ENCODE measurements around the gene PRPF8. TPM values are rescaled to one million over a fixed set of nuclear protein-coding genes. Genes with fewer than 3 reads are reported as not detected.
"Not testable (repeated sequence)": the region's sequence is repeated elsewhere in the genome, so short reads cannot be mapped to it uniquely, and the experiment has no call there.

PRPF8 gene
- total RNA-seq, 1 experiment from 2014 or later = 65.7 TPM

DNA sequence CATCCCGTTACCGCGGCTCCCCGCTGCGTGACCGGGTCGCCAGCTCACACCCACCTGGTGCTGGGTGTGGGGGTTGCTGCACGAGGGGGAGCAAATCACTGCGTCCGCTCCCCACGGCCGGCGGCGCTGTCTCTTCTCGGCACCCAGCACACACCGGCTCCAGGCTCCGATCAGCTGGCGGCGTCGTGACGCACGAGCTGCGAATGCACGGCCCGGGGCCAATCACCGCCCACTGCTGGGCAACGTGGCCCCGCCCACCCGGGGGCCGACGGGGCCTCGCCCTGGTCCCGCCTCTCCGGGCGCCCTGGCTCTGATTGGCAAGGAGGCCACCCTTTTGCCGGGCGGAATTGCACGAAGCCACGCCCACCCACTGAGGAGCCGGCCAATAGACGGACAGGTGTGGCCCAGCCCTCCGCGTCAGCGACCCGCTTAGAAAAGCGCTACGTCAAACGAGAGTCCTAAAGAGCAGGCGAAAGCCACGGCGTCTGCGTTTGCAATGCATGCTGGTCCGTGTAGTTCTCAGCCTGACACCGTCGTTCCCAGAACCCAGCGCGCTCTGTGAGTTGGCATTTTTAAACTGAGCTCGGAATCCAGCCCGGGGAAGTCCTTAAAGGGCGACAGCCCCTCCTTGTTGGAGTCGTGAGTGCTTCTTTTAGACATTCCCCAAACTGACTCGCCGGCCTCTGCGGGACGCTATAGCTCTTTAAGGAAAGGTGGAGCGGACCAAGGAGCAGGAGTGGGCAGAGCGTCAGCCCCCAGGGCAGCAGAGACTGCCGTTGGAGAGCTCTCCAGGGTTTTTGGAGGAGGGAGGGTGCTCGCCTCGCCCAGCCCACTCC, 31.6 kb upstream of the PRPF8 start:
- peak; percentile 100 for DNase-seq (ENCODE audit: low read depth)

DNA sequence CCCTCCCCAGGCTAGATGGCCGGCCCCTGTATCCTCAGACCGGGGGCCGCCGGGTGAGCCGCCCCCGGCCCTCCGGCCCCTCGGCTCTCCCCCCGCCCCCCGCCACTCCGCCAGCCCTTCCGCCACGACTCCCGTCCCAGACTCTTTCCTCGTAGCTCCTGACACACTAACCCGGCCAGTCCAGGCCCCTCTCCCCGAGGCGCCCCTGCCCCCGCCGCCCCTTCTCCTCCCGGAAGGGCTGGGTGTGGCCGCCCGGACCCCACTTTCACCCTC, 31.1 kb upstream of the PRPF8 start:
- no peak for DNase-seq (ENCODE audit: low read depth)

DNA sequence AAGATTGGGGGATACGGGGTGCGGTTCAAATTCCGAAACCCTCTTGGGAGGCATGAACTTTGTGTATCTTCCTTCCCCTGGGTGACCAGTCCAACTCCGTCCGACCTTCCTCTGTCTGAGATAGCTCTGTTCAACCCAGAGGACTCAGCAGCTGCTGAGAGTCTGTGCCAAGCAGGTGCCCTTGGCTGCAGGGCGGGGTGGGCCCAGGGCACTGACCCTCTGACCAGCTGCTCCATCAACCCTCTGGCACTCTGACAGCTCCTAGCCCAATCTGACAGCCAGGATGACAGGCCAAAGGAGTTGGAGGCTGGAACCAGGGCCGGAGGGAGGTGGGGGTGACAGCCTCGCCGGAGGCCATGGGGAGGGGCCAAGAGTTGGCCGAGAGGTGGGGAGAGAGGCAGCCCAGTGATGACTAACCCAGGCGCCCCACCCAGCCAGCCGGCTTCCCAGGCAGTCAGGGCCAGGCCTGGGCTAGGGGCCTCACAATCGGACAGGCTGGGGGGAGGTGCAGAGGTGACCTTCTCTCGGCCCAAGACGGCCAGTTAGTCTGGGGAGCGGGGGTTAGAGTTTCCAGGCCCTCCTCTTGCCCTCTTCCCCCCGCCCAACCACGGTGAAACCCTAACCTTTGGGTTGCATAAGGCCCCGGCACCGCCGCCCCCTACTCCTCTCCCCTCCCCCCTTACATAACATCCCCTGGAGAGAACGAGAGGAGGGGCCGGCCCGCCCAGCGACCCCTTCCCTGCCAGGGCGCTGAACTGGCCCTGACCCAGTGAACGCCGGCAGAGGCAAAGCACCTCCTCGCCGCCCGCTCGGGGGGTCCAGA, 30.5 kb upstream of the PRPF8 start:
- peak; percentile 90 for DNase-seq (ENCODE audit: low read depth)

DNA sequence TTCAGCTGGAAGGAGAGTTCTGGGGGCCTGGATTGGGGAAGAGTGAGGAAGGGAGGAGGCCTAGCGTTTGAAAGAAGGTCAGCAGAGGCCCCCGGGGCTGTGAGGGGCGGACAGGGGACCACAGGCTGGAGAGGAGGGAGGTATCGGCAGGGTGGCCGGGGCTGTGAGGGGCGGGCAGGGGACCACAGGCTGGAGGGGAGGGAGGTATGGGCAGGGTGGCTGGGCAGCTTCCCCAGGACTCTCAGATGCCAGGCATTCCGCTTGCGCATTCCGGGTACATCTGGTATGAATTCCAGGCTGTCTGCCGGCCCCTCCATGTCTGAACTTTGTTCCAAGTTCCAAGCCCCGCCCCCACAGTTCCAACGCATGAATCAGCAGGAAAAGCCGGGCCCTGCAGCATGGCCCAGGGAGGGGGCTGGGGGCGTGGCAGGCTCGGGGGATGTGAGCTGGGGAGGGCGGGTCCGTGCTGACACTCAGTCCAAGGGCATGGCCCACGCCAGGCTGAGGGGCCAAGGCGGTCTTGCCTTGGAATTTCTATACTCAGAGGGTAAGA, 29.8 kb upstream of the PRPF8 start:
- DNase-seq (ENCODE audit: low read depth) = peak; percentile 96

DNA sequence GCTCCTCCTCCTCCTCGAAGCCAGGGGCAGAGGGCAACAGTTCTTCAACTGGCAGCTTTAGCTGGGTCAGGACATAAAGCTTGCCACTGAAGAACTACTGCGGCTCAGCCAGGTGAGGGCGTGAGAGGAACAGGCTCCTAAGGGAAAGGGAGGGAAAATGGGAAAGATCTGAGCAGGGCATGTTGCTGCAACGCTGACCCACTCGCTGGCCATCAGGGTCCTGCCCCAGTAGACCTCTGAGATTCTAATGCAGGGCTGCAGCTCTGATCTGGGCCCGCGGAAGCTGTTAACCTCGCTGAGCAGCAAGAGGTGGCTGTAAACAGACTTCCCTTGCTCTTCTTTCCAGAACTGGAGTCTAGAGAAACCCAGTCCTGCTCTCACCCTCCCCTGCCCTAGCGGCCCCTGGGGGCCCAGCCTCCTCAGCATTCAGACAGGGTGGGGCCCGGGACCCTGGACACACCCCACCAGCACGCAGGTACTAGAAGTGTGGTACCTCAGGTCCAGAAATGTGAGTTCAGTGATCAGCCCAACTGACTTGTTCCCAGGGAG, 29.3 kb upstream of the PRPF8 start:
- peak; percentile 35 for DNase-seq (ENCODE audit: low read depth)

DNA sequence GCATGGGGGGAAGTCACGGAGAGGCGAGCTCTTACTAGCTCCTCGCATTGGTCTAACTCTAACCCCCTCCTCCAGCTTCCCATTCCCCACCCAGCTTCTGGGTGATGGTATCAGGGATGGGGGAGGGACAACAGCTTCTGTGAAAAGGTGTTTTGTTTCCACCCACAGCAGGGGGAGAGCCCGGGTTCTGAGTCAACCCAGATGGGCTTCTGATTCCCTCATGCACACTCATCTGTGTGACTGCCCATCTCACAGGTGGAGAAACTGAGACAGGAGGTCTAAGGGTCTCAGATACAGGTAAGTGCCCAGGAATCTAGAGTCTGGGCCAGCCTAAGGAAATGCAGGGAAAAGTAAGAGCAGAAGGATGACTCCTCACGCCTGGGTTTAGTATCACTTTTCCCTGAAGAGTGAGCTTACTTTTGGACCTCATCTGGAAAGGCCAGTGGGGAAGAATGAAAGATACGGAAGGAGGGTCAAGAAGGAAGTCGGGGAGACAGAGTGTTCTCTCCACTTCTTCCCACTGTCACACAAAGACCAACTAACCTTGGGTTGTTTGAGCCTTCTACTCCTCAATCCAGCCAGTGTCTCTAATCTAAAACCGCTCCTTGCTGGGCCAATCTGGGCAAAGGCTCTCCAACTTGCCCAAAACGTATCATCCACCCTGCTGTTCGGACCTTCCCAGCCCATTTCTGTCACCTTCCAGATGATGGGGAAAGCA, 28.7 kb upstream of the PRPF8 start:
- DNase-seq (ENCODE audit: low read depth) = no peak

DNA sequence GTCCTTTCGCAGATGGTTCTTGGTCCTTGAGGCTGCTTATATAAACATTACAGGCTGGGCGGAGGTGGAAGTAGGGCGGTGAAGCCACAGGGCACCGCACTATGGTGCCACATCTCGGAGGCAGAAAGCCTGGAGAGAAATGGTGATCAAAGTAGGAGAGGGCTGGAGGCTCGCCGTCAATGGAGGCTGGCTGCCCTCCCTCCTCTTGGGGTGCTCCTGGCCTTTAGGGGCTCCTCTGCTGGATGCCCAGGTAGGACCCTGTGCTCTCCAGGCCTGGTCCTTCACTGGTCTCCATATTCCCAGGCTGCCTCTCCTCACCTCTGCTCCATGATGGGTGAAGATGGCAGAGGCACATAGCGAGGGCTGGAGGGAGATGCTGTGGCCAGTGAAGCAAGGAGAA, 27.6 kb upstream of the PRPF8 start:
- DNase-seq (ENCODE audit: low read depth) = no peak

DNA sequence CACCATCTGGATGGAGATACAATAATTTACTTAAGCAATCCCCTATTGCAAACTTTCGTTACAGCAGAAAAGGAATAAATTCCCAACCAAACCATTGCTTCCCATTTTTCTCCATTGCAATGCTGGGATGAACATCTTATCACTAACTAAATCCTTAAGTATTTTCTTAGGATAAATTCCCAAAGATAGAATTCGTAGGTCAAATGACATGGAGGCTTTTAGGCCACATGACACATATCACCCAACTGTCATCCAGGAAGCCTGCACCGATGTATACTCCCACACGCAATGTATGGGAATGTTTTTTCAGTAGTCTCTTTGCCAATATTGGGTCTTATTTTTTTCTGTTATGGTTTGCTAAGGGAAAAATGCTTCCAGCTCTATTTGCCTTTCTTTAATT, 27.1 kb upstream of the PRPF8 start:
- DNase-seq (ENCODE audit: low read depth) = no peak

DNA sequence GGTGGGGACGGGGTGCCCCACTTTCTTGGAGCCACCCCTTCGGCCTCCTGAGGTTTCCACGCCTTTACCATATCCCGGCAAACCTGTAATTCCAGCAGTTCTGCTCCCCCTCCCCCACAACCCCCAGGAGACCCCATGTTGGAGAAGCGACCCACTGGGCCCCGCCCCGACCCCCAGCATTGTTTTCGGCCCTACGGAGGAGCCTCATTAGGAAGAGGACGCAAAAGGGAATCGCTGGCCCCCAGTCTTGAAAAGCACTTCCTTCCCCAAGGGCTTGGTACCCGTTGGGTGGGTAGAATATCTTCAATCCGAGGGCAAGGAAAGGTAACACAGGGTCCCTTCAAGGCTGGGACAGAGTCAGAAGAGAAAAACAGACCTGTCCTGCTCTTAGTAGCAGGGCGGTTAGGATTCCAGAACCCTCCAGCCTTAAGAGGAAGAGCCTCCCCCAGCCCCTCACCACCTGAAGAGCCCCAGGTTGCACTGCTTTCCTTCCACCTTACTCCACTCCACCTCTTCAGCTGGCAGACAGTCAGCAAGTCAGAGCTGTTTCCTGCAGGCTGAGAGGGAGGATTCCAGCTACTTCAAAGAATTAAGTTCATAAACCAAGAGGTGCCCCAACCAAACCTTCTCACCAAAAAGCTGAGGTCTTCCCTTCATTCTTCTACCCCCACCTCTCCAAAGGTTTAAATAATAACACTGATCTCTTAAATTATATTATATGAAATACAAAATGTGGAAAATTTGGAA, 26.3 kb upstream of the PRPF8 start:
- DNase-seq (ENCODE audit: low read depth) = no peak

DNA sequence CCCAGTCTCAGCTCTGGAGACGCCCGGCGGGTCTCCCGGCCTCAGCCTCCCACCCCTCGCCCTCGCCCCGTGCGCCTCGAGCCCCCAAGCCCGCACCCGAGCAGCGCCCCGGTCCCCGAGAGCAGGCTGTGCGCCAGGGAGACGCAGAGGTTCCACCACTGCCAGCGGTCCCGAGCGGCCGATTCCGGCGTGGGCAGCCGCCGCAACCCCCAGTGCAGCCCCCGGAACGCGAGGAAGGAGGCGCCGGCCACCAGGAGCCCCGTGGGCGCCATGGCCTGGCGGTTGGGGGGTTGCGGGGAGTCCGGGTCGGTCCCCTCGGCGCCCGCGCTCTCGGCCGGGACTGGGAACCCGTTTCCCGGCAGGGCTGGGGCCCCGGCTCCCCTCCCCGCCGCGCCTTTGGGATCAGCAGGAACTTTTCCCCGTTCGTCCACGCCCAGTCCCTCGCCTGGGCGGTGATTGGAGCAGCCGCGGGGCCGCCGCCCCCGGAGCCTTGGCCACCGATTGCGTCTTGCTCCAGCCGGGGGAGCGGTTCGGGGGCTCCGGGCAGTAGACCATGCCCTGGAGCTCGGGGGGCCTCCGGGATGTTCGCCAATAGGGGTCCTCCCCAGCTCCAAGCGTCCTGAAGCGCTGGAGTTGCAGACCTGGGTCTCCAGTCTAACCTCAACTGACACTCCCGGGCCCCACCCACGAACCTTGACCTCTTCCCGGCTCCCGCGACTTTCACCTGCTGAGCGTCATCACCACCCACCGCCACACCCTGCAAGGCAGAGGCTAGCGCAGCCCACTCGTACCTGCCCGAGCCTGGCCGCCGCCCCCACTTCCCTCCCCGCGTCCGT, 25.5 kb upstream of the PRPF8 start, which contains the start of gene TLCD2:
Gene TLCD2, minus strand, starts transcription at position 407 of the 836 bp plus-strand sequence. Its CDS starts 135 bp downstream, at position 272.
- DNase-seq (ENCODE audit: low read depth) = peak; percentile 69

DNA sequence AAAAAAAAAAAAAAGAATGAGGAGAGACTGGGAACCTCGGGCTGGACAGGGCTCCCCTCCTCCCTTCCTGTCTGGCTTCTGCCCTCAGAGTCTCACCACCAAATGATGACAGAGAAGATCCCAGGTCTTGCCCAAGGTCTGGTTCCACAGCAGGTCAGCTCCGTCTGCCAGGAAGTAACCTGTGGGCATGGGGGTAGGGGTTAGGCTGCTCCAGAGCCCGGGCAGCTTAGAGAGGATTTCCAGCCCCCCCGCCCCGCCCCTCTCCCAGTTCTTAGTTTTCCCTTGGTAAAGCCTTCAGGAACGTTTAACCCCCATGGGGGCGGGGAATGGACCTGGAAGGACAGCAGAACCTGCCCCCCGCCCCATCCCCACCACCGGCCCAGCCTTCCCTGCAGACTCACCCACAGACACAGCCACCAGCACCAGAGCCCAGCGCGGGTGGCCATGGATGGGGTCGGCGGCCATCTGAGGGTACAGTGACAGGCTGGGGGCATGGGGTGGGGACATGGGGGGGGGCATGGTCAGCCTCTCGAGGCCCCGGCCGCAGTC, 24.8 kb upstream of the PRPF8 start:
- no peak for DNase-seq (ENCODE audit: low read depth)

DNA sequence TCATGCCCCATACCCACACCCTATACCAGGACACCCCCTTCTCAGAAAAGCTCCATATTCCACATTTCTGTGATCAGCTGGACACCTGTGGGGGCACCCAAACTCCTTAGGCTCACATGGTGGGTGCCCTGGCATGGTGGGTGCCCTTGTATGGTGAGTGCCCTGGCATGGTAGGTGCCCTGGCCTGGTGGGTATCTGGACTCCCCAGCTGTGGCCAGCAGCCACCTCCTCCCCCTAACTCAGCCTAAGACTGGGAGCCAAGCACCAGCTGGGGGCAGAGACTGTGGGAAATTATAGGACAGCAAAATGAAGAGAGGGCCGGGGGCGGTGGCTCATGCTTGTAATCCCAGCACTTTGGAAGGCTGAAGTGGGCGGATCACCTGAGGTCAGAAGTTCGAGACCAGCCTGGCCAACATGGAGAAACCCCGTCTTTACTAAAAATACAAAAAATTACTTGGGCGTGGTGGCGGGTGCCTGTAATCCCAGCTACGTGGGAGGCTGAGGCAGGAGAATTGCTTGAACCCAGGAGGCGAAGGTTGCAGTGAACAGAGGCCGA, 24.2 kb upstream of the PRPF8 start:
- DNase-seq (ENCODE audit: low read depth) = not testable (repeated sequence)

DNA sequence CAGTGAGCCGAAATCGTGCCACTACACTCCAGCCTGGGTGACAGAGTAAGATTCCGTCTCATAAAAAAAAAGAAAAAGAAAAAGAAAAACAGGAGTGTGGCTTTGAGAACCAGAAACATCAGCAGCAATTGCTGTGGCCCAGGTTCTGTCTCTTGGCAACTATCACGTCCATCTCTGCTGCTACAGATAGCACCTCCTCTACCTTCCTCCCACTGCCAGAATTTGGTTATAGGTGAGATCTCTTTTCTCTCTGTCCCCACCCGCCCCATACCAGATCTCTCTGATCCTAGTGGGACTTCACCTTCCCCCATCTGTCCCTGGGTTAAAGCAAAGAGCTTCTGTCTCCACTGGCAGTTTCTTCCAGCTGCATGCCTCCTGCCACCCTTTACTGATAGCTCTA, 22.4 kb upstream of the PRPF8 start:
- no peak for DNase-seq (ENCODE audit: low read depth)

DNA sequence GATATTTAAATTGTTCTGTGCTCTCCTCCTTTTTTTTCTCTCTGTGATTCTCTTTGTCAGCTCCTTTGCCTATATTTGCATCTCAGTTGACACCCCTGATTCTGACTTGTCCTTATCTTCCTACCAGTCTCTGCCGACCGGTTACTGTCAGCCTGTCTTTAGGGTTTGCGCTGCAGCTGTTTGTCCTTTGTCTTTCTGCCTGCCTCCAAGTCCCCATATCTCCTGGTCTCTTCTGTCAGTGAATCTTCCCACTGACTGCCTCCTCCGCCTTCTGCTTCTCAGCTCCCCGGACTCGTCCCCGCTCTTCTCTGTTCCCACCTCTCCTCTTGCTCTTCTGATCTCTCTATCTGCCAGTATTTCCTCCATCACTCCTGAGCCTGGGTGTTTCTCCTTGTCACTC, 20.3 kb upstream of the PRPF8 start:
- no peak for DNase-seq (ENCODE audit: low read depth)

DNA sequence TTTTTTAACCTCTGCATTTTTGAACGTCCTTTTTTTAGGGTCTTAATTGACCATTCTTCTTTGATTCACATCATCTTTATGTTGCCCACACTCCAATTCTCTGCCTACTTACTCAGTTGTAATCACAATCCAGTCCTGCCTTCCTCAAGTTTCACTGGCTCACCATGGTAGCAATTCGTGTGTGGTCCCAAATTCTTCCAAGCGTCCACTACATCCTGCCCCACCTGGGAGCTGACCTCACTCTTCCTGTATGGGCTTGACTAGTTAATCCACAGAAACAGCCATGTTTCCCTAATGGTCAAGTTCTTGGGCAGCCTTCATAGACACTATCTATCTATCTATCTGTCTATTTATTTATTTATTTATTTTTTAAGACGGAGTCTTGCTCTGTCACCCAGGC, 18.4 kb upstream of the PRPF8 start:
- peak; percentile 27 for DNase-seq (ENCODE audit: low read depth)

DNA sequence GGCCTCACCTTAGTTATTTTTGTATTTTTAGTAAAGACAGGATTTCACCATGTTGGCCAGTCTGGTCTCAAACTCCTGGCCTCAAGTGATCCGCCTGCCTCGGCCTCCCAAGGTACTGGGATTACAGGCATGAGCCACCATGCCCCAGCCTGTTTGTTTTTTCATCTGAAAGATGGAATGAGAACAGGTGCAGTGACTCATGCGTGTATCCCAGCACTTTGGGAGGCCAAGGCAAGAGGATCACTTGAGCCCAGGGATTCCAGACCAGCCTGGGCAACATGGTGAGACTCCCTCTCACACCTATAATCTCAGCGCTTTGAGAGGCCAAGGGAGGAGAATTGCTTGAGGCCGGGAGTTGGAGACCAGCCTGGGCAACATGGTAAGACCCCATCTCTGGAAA, 15.2 kb upstream of the PRPF8 start:
- not testable (repeated sequence) for DNase-seq (ENCODE audit: low read depth)

DNA sequence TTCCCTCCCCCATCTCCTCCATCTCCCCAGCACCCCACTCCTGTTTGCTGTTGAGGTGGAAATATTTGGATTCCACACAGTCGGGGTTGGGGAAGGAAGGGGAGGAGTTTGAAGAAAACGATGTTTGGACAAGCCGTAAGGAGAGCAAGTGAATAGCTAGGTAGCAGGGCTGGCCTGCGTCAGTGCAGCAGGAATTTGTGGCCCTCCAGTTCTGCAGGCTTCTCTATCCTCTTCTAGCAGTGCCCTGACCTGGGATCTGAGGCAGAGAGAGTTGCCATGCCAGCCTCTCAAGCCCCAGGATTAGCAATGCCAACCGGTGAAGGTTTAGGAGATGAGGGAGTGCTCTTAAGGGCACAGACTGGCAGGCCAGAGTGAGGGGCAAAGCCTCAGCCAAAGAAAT, 13.0 kb upstream of the PRPF8 start:
- DNase-seq (ENCODE audit: low read depth) = no peak

DNA sequence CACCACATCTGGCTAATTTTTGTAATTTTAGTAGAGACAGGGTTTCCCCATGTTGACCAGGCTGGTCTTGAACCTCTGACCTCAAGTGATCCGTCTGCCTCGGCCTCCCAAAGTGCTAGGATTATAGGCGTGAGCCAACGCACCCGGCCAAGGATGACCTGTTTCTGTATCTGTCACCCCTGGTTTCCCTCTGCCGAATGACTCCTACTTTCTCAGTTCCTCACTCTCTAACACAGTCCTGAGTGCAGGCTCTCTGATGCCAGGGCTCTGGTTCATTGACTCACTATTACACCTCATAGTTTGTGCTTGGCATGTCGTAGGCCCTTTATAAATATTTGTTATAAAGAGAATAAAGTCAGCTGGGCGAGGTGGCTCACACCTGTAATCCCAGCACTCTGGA, 10.7 kb upstream of the PRPF8 start:
- no peak for DNase-seq (ENCODE audit: low read depth)

DNA sequence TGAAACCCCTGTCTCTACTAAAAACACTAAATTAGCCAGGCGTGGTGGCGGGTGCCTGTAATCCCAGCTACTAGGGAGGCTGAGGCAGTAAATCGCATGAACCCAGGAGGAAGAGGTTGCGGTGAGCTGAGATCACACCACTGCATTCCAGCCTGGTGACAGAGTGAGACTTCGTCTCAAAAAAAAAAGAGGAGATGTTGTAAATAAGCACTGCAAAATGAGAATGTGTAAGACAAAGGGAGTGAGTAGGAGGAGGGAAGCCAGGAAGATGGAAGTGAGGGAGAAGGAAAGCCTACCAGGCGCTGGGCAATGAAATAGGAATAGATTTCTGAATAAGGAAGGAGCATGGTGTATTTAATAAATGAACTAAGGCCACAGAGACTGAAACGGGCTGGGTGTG, 8.7 kb upstream of the PRPF8 start:
- DNase-seq (ENCODE audit: low read depth) = peak; percentile 30
